ENCODE results near the gene EGFR. TPM values are rescaled to one million over a fixed set of nuclear protein-coding genes. Genes with fewer than 3 reads are reported as not detected.

The EGFR gene
- total and polyA plus RNA-seq, 2 donors (not counting 3 experiments of a cell fraction or from before 2014, with no cell fraction given) = 1.5 to 4.1 TPM

- Histone ChIP-seq H3K4me1 (ENCODE audit: control insufficient read depth, extremely low read depth, insufficient read depth, low read length) (peaks cover 8% of the 10 kb centered on the region), H3K36me3 (ENCODE audit: control insufficient read depth in 2 of 2, extremely low read depth in 1 of 2, insufficient read depth in 2 of 2, low read length in 2 of 2) (no peaks in the 10 kb centered on the region), H3K27ac (ENCODE audit: insufficient read depth, low read depth, low read length) (no peak overlapping the region), H3K79me2 (ENCODE audit: control insufficient read depth, insufficient read depth, low read length) (no peaks in the 10 kb centered on the region), H3K9me1 (replicated peaks; ENCODE audit: control insufficient read depth, extremely low read depth, insufficient read depth, low read length) (no peaks in the 10 kb centered on the region), H3K27me3 (ENCODE audit: control insufficient read depth in 2 of 2, insufficient read depth in 2 of 2, low read length in 2 of 2) (peaks cover 0 to 2% of the 10 kb centered on the region in 2 experiments), H3K9me3 (replicated peaks; ENCODE audit: control insufficient read depth, insufficient read depth, low read length) (no peaks in the 10 kb centered on the region), H4K20me1 (replicated peaks; ENCODE audit: control insufficient read depth, extremely low read depth, insufficient read depth, low read length) (no peaks in the 10 kb centered on the region), H3K9ac (replicated peaks; ENCODE audit: extremely low read depth, insufficient read depth, low read length) (no peak overlapping the region), H2AFZ (ENCODE audit: low read depth, low read length) (no peak overlapping the region), H3K4me2 (ENCODE audit: insufficient read depth, low read length) (no peak overlapping the region), H3K4me3 (replicated peaks in 1 of 3; ENCODE audit: insufficient read depth in 1 of 3, low read depth in 1 of 3, low read length in 3 of 3) (no peak overlapping the region)
- ChIA-PET POLR2A (no interaction called here), CTCF (interaction anchor here (1.6 kb wide), 1 partner anchor 19 kb away, joined by 5 read pairs; no protein-coding TSS in a partner anchor)
- DNase-seq (ENCODE audit: low read depth, low spot score) (no peak), FAIRE-seq (no peak)
- BruUV-seq (replicated peaks) = no TSS peak
- intact Hi-C loops (cut with micrococcal nuclease) (no loop called here), dilution Hi-C loops (cut with MboI; ENCODE audit: extremely low pct_ligation_motif_present, low sequenced_read_pairs) (no loop called here)
- no peak for TF ChIP-seq EZH2 (IDR thresholded peaks at IDR 0.05; ENCODE audit: borderline replicate concordance, low read depth, low read length, severe bottlenecking)
- no peak for TF ChIP-seq POLR2AphosphoS5 (IDR thresholded peaks at IDR 0.05; ENCODE audit: insufficient read depth, low read depth, low read length)
- no peak for TF ChIP-seq MYC (IDR thresholded peaks at IDR 0.05; ENCODE audit: low read depth, low read length)
- no peak for TF ChIP-seq JUN (IDR thresholded peaks at IDR 0.05; ENCODE audit: borderline replicate concordance, insufficient read depth, insufficient read length, low read depth)
- TF ChIP-seq GATA2 (IDR thresholded peaks at IDR 0.05; ENCODE audit: insufficient read depth, insufficient read length, low read depth, low read length) = no peak
- TF ChIP-seq, protein P1, sequence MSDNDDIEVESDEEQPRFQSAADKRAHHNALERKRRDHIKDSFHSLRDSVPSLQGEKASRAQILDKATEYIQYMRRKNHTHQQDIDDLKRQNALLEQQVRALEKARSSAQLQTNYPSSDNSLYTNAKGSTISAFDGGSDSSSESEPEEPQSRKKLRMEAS (IDR thresholded peaks at IDR 0.05; ENCODE audit: insufficient read depth, insufficient read length) = no peak
- TF ChIP-seq FOS (IDR thresholded peaks at IDR 0.05; ENCODE audit: borderline replicate concordance, insufficient read depth, low read length) = no peak
- TF ChIP-seq POLR2A (IDR thresholded peaks at IDR 0.05; ENCODE audit: low read depth, low read length) = no peak
- TF ChIP-seq, protein P2, sequence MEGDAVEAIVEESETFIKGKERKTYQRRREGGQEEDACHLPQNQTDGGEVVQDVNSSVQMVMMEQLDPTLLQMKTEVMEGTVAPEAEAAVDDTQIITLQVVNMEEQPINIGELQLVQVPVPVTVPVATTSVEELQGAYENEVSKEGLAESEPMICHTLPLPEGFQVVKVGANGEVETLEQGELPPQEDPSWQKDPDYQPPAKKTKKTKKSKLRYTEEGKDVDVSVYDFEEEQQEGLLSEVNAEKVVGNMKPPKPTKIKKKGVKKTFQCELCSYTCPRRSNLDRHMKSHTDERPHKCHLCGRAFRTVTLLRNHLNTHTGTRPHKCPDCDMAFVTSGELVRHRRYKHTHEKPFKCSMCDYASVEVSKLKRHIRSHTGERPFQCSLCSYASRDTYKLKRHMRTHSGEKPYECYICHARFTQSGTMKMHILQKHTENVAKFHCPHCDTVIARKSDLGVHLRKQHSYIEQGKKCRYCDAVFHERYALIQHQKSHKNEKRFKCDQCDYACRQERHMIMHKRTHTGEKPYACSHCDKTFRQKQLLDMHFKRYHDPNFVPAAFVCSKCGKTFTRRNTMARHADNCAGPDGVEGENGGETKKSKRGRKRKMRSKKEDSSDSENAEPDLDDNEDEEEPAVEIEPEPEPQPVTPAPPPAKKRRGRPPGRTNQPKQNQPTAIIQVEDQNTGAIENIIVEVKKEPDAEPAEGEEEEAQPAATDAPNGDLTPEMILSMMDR (IDR thresholded peaks at IDR 0.05; ENCODE audit: extremely low read depth in 1 of 2, insufficient read depth in 1 of 2, low read depth in 1 of 2, low read length in 2 of 2) = no peak
Observed at GRCh38 chr7:55211726-55212125, 192.9 kb downstream of the EGFR start.

Data from endothelial cell of umbilical vein (primary cell).